ENCODE results near the gene OR5B12. TPM values are rescaled to one million over a fixed set of nuclear protein-coding genes. Genes with fewer than 3 reads are reported as not detected.
"Not testable (repeated sequence)": the region's sequence is repeated elsewhere in the genome, so short reads cannot be mapped to it uniquely, and the experiment has no call there.

The OR5B12 gene
- total RNA-seq, 1 experiment from 2014 or later = not detected

DNA sequence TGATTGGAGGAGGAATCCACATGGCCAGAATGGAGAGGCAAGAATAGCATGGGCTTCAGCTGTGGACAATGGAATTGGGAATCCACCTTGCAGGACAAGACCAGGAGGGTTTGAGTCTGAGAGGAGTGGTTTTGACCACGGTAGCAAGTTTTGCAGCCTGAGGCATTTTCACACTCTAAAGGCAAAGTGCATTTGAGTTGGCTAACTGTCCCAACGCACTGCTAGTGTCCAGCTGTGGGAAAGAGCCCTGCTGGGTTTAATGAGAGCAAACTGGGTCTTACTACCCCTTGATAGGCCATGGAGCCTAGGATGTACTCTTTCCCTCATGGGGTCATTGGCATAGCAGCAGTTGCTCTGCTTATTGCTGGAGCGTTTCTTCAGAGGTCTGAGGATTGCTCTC is 14.0 kb downstream of the OR5B12 start, which contains the start of gene OR5B2:
Gene OR5B2 (minus strand): TSS at position 101 of the 400 bp plus-strand sequence. CDS start 4,860 bp downstream, outside the sequence.
- ChIA-PET CTCF (no interaction called here), POLR2A (no interaction called here)
- no peak for ATAC-seq
- intact Hi-C loops (cut with micrococcal nuclease; ENCODE audit: unreplicated experiment) (no loop called here), in situ Hi-C loops (cut with HindIII; ENCODE audit: low pct_unique_long_range_greater_than_20kb, low sequenced_read_pairs) (no loop called here)
- Histone ChIP-seq H3K36me3 (ENCODE audit: control insufficient read depth, insufficient read depth, low read length) (no peaks in the 10 kb centered on the region), H3K27me3 (ENCODE audit: control insufficient read depth, insufficient read depth, low read length) (no peaks in the 10 kb centered on the region), H3K27ac (ENCODE audit: low read length) (no peak within 1 kb of the TSS), H3K4me1 (ENCODE audit: control insufficient read depth, insufficient read depth, low read length) (no peaks in the 10 kb centered on the region), H3K4me3 (ENCODE audit: low read depth in 2 of 2, low read length in 2 of 2) (no peak within 1 kb of the TSS), H3K9me3 (ENCODE audit: control insufficient read depth, insufficient read depth, low read depth, low read length) (no peaks in the 10 kb centered on the region)
- no peak for DNase-seq (ENCODE audit: low read depth, low spot score)
- TF ChIP-seq CTCF (IDR thresholded peaks at IDR 0.05) (no peak), POLR2AphosphoS5 (IDR thresholded peaks at IDR 0.05; ENCODE audit: low read depth, low read length) (no peak), TCF7L2 (IDR thresholded peaks at IDR 0.05; ENCODE audit: low read depth, low read length) (no peak), SIN3A (IDR thresholded peaks at IDR 0.05; ENCODE audit: borderline replicate concordance, insufficient read depth, low read depth, low read length) (no peak)
- TF ChIP-seq, protein P1, sequence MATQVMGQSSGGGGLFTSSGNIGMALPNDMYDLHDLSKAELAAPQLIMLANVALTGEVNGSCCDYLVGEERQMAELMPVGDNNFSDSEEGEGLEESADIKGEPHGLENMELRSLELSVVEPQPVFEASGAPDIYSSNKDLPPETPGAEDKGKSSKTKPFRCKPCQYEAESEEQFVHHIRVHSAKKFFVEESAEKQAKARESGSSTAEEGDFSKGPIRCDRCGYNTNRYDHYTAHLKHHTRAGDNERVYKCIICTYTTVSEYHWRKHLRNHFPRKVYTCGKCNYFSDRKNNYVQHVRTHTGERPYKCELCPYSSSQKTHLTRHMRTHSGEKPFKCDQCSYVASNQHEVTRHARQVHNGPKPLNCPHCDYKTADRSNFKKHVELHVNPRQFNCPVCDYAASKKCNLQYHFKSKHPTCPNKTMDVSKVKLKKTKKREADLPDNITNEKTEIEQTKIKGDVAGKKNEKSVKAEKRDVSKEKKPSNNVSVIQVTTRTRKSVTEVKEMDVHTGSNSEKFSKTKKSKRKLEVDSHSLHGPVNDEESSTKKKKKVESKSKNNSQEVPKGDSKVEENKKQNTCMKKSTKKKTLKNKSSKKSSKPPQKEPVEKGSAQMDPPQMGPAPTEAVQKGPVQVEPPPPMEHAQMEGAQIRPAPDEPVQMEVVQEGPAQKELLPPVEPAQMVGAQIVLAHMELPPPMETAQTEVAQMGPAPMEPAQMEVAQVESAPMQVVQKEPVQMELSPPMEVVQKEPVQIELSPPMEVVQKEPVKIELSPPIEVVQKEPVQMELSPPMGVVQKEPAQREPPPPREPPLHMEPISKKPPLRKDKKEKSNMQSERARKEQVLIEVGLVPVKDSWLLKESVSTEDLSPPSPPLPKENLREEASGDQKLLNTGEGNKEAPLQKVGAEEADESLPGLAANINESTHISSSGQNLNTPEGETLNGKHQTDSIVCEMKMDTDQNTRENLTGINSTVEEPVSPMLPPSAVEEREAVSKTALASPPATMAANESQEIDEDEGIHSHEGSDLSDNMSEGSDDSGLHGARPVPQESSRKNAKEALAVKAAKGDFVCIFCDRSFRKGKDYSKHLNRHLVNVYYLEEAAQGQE (IDR thresholded peaks at IDR 0.05; ENCODE audit: insufficient read depth in 1 of 2, low read depth in 2 of 2, low read length in 1 of 2) = no peak
- BruUV-seq (replicated peaks) = no TSS peak

DNA sequence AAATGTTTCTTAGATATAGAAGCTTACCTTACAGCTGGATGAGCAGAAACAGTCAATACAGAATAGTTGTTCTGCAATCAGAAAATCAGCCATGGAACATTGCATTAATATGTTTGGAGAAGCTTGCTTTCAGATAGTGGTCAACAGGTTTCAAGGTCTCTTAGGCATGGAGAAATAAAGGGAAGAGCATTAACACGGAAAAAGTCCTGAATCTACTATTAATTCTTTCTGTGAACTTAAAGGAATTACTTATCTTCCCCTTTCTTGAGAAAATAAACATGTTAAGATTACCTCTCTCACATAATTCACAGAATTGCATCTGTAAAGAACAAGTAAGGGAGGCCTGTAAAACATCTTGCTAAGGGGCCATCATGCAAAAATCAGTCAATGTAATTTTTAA is 35.3 kb downstream of the OR5B12 start, which contains the start of gene OR5B3:
Gene OR5B3 (minus strand): TSS at position 101 of the 400 bp plus-strand sequence. CDS start 3,465 bp downstream, outside the sequence.
- no TSS peak for BruUV-seq (replicated peaks)
- CTCF ChIA-PET = no interaction called here
- no peak for TF ChIP-seq CTCF (IDR thresholded peaks at IDR 0.05)
- no peak for TF ChIP-seq POLR2AphosphoS5 (IDR thresholded peaks at IDR 0.05; ENCODE audit: low read depth, low read length)
- TF ChIP-seq SIN3A (IDR thresholded peaks at IDR 0.05; ENCODE audit: borderline replicate concordance, insufficient read depth, low read depth, low read length) = no peak
- TF ChIP-seq TCF7L2 (IDR thresholded peaks at IDR 0.05; ENCODE audit: low read depth, low read length) = no peak
- TF ChIP-seq, protein P1 (IDR thresholded peaks at IDR 0.05; ENCODE audit: insufficient read depth in 1 of 2, low read depth in 2 of 2, low read length in 1 of 2) = no peak
- intact Hi-C loops (cut with micrococcal nuclease; ENCODE audit: unreplicated experiment) (no loop called here), in situ Hi-C loops (cut with HindIII; ENCODE audit: low pct_unique_long_range_greater_than_20kb, low sequenced_read_pairs) (no loop called here)
- H3K36me3 ChIP-seq (ENCODE audit: control insufficient read depth, insufficient read depth, low read length) = no peaks in the 10 kb centered on the region; the same call in 1 of the 2 replicates
- POLR2A ChIA-PET = no interaction called here
- no peaks in the 10 kb centered on the region for H3K4me1 ChIP-seq (ENCODE audit: control insufficient read depth, insufficient read depth, low read length)
- ATAC-seq = no peak
- no peak for DNase-seq (ENCODE audit: low read depth, low spot score)
- no peak within 1 kb of the TSS for H3K27ac ChIP-seq (ENCODE audit: low read length)
- H3K9me3 ChIP-seq (ENCODE audit: control insufficient read depth, insufficient read depth, low read depth, low read length) = no peaks in the 10 kb centered on the region
- no peak within 1 kb of the TSS for H3K4me3 ChIP-seq (ENCODE audit: low read depth in 2 of 2, low read length in 2 of 2)
- H3K27me3 ChIP-seq (ENCODE audit: control insufficient read depth, insufficient read depth, low read length) = no peaks in the 10 kb centered on the region

DNA sequence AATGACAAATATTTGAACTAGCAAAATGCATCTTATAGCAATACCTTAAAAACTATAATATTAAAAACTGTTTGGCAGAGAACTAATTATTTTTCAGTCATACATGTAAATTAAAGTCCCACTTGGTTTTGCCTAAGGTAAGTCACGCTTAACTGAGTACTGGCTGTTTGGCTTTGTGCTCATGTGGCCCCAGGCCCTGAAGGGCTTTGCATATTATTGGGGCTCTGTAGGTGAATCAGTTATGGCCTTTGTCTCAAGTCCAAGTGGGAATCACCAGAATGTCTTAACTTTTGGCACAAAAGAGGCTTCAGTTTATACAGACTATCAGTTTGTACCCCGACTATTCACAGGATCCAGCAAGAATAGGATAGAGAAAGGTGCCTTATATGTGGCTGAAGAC is 42.4 kb downstream of the OR5B12 start:
- H3K4me3 ChIP-seq (ENCODE audit: low read depth in 2 of 2, low read length in 2 of 2); H3K4me1 ChIP-seq (ENCODE audit: control insufficient read depth, insufficient read depth, low read length); in situ Hi-C loops (cut with HindIII; ENCODE audit: low pct_unique_long_range_greater_than_20kb, low sequenced_read_pairs); H3K27ac ChIP-seq (ENCODE audit: low read length); BruUV-seq (replicated peaks); DNase-seq (ENCODE audit: low read depth, low spot score); ATAC-seq; H3K27me3 ChIP-seq (ENCODE audit: control insufficient read depth, insufficient read depth, low read length); intact Hi-C loops (cut with micrococcal nuclease; ENCODE audit: unreplicated experiment); H3K9me3 ChIP-seq (ENCODE audit: control insufficient read depth, insufficient read depth, low read depth, low read length); POLR2A ChIA-PET; CTCF ChIA-PET; H3K36me3 ChIP-seq (ENCODE audit: control insufficient read depth, insufficient read depth, low read length): not testable (repeated sequence)

All from Panc1 (cell line).